NCI-H526 (cell line): ENCODE data around the gene PAWR.
"Not testable (repeated sequence)": the region's sequence is repeated elsewhere in the genome, so short reads cannot be mapped to it uniquely, and the experiment has no call there.

ENCODE experiments used
- DNase-seq, 2 experiments: peaks; one replicate each; lab custom pipeline; 2025; lab: John Stamatoyannopoulos, UW

The PAWR gene

GRCh38 chr12:79648881-79649280, 41.9 kb downstream of the PAWR start:
- DNase-seq, result no peak

- DNase-seq, result not testable (repeated sequence)
Observed at GRCh38 chr12:79646843-79647242, 43.9 kb downstream of the PAWR start.

GRCh38 chr12:79645235-79645630, 45.5 kb downstream of the PAWR start:
- DNase-seq, result no peak

GRCh38 chr12:79644274-79645234, 46.2 kb downstream of the PAWR start:
- DNase-seq, result peak; percentile 78 to 80

- DNase-seq, result peak; percentile 67 to 78
Observed at GRCh38 chr12:79643821-79644220, 46.9 kb downstream of the PAWR start.

GRCh38 chr12:79638490-79638889, 52.3 kb downstream of the PAWR start:
- no peak for DNase-seq

GRCh38 chr12:79637093-79637492, 53.7 kb downstream of the PAWR start:
- no peak for DNase-seq

GRCh38 chr12:79635676-79636075, 55.1 kb downstream of the PAWR start:
- DNase-seq, result no peak

GRCh38 chr12:79634957-79635471, 55.8 kb downstream of the PAWR start:
- no peak for DNase-seq

GRCh38 chr12:79629561-79629960, 61.2 kb downstream of the PAWR start:
- no peak for DNase-seq

GRCh38 chr12:79626735-79627134, 64.0 kb downstream of the PAWR start:
- DNase-seq, result not testable (repeated sequence)

- DNase-seq, result no peak
Observed at GRCh38 chr12:79624378-79624777, 66.4 kb downstream of the PAWR start.

GRCh38 chr12:79619872-79620562, 70.7 kb downstream of the PAWR start:
- no peak for DNase-seq

- DNase-seq, result no peak
Observed at GRCh38 chr12:79618848-79619404, 71.8 kb downstream of the PAWR start.

- no peak for DNase-seq
Observed at GRCh38 chr12:79617696-79618095, 73.1 kb downstream of the PAWR start.

- DNase-seq, result no peak
Observed at GRCh38 chr12:79615596-79616560, 74.9 kb downstream of the PAWR start.

GRCh38 chr12:79614730-79615129, 76.0 kb downstream of the PAWR start:
- DNase-seq, result no peak

- DNase-seq, result no peak
Observed at GRCh38 chr12:79601908-79602307, 88.9 kb downstream of the PAWR start.

- no peak for DNase-seq
Observed at GRCh38 chr12:79597910-79598309, 92.9 kb downstream of the PAWR start.

- DNase-seq, result no peak
Observed at GRCh38 chr12:79596719-79597350, 93.9 kb downstream of the PAWR start.

- DNase-seq, result no peak
Observed at GRCh38 chr12:79595273-79595672, 95.5 kb downstream of the PAWR start.
